Astrocyte (in vitro differentiated cells and primary cell): ENCODE results near the gene NUMA1. TPM values are rescaled to one million over a fixed set of nuclear protein-coding genes. Genes with fewer than 3 reads are reported as not detected.

Experiments used
- DNase-seq: peaks from one replicate; pipeline ENCODE4 v3.0.0-alpha.2; 2010; ENCODE audit warnings: low read depth
- FAIRE-seq: peaks from 2 replicates; lab custom pipeline; 2011; peaks lifted over from hg19 to GRCh38; lab: Jason Lieb, UNC
- H2AFZ ChIP-seq: 2 replicates; pipeline ENCODE4 v1.6.0; 2012; ENCODE audit warnings: low read depth, low read length, inconsistent platforms
- H3K27ac ChIP-seq: 2 replicates; pipeline ENCODE4 v1.5.1; 2011; ENCODE audit warnings: low read depth, low read length, inconsistent platforms
- H3K27me3 ChIP-seq: 2 replicates; pipeline ENCODE4 v1.6.0; 2011; ENCODE audit warnings: low read length, inconsistent platforms; ENCODE audit not compliant: insufficient read depth
- H3K36me3 ChIP-seq: 2 replicates; pipeline ENCODE4 v1.5.1; 2011; ENCODE audit warnings: low read length, inconsistent platforms; ENCODE audit not compliant: insufficient read depth
- H3K4me1 ChIP-seq: 2 replicates; pipeline ENCODE4 v1.5.1; 2011; ENCODE audit warnings: low read length, inconsistent platforms; ENCODE audit not compliant: insufficient read depth
- H3K4me2 ChIP-seq: 2 replicates; pipeline ENCODE4 v1.6.0; 2012; ENCODE audit warnings: low read length, inconsistent platforms
- H3K4me3 ChIP-seq: 2 replicates; pipeline ENCODE4 v1.5.1; 2011; ENCODE audit warnings: low read depth, mild to moderate bottlenecking, low read length, inconsistent platforms; ENCODE audit not compliant: insufficient read depth
- H3K79me2 ChIP-seq: 2 replicates; pipeline ENCODE4 v1.6.0; 2012; ENCODE audit warnings: mild to moderate bottlenecking, low read length, inconsistent platforms; ENCODE audit not compliant: insufficient read depth
- H3K9ac ChIP-seq: 2 replicates; pipeline ENCODE4 v1.6.0; 2012; ENCODE audit warnings: mild to moderate bottlenecking, low read length, inconsistent platforms
- H3K9me3 ChIP-seq: 2 replicates; pipeline ENCODE4 v1.5.1; 2012; ENCODE audit warnings: low read depth, mild to moderate bottlenecking, low read length, inconsistent platforms; ENCODE audit not compliant: insufficient read depth
- H4K20me1 ChIP-seq: 2 replicates; pipeline ENCODE4 v1.6.0; 2012; ENCODE audit warnings: low read length, inconsistent platforms; ENCODE audit not compliant: insufficient read depth
- H3K27ac Mint-ChIP-seq: one replicate; pipeline ENCODE4 v1.8.0; 2021; ENCODE audit warnings: mild to moderate bottlenecking, mixed read lengths; ENCODE audit not compliant: unreplicated experiment
- H3K27me3 Mint-ChIP-seq: one replicate; pipeline ENCODE4 v1.8.0; 2021; ENCODE audit warnings: low read depth, mixed read lengths; ENCODE audit not compliant: unreplicated experiment
- H3K36me3 Mint-ChIP-seq: one replicate; pipeline ENCODE4 v1.8.0; 2021; ENCODE audit warnings: low read depth, mixed read lengths; ENCODE audit not compliant: unreplicated experiment
- H3K4me1 Mint-ChIP-seq: one replicate; pipeline ENCODE4 v1.8.0; 2021; ENCODE audit warnings: low read depth, mixed read lengths; ENCODE audit not compliant: unreplicated experiment
- H3K4me3 Mint-ChIP-seq: one replicate; pipeline ENCODE4 v1.8.0; 2021; ENCODE audit warnings: mild to moderate bottlenecking, moderate library complexity, mixed read lengths; ENCODE audit not compliant: unreplicated experiment
- H3K9me3 Mint-ChIP-seq: one replicate; pipeline ENCODE4 v1.8.0; 2021; ENCODE audit warnings: mild to moderate bottlenecking, mixed read lengths; ENCODE audit not compliant: unreplicated experiment
- EZH2 ChIP-seq: IDR thresholded peaks from 2 replicates; pipeline ENCODE4 v1.6.1; 2012; ENCODE audit warnings: mild to moderate bottlenecking, low read length, inconsistent platforms; ENCODE audit not compliant: insufficient read depth
- total RNA-seq: library from RNA; stranded (reverse); gene quantifications from 2 replicates; pipeline ENCODE4 v1.2.1, GENCODE V29; 2021
- TF ChIP-seq, protein P1 (sequence below): IDR thresholded peaks from 2 replicates; pipeline ENCODE4 v1.5.1; 2011; ENCODE audit warnings: low read depth, mild to moderate bottlenecking, inconsistent platforms, low read length, moderate library complexity; ENCODE audit not compliant: insufficient read depth

Gene NUMA1
- total RNA-seq, 1 donor from 2014 or later: 111 TPM

DNA sequence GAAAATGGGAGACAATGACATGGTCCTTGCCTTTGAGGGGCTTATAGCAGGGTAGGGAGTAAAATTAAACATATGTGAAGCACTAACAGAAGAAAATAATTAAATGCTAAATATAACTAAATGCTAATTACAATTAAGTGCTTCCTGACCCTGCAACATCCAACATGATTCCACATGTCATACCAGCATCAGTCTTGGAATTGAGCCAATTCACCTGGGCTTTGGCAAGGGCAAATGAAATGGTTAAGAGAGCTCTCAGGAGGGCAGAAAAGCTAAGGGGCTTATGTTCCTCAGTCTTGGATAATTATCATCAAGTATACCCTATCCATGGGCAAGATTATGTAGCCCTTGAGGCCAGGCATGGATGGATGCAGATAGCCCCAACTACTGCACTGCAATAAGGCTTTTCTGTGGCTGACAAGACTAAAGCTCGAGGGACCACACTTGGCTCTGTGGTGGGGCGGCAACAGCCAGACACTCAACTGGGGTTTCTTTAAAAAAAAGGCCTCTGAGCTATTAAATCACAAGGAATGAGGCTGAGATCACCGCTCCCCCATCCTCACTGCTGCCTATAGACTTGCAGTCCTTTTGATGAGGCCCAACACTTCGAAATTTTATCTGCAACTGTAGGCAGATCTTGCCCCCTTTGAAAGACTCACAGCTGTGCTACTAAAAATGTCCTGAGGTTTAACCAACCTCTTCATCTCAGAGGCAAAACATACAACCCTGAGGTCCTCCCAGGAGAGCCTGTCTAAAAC is 42.6 kb downstream of the NUMA1 start:
- H3K4me1 Mint-ChIP-seq: peaks cover 15% of the 10 kb centered on the region
- no peak overlapping the region for H2AFZ ChIP-seq
- peak overlapping the region; percentile 99 for H3K4me2 ChIP-seq
- H3K27me3 Mint-ChIP-seq: no peaks in the 10 kb centered on the region
- peaks cover 9% of the 10 kb centered on the region for H3K36me3 ChIP-seq
- H3K79me2 ChIP-seq: peaks cover 92% of the 10 kb centered on the region
- no peaks in the 10 kb centered on the region for H3K9me3 Mint-ChIP-seq
- no peak for DNase-seq
- peaks cover 65% of the 10 kb centered on the region for H4K20me1 ChIP-seq
- TF ChIP-seq, protein P1, sequence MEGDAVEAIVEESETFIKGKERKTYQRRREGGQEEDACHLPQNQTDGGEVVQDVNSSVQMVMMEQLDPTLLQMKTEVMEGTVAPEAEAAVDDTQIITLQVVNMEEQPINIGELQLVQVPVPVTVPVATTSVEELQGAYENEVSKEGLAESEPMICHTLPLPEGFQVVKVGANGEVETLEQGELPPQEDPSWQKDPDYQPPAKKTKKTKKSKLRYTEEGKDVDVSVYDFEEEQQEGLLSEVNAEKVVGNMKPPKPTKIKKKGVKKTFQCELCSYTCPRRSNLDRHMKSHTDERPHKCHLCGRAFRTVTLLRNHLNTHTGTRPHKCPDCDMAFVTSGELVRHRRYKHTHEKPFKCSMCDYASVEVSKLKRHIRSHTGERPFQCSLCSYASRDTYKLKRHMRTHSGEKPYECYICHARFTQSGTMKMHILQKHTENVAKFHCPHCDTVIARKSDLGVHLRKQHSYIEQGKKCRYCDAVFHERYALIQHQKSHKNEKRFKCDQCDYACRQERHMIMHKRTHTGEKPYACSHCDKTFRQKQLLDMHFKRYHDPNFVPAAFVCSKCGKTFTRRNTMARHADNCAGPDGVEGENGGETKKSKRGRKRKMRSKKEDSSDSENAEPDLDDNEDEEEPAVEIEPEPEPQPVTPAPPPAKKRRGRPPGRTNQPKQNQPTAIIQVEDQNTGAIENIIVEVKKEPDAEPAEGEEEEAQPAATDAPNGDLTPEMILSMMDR: no peak
- no peak for TF ChIP-seq EZH2
- no peak overlapping the region for H3K27ac ChIP-seq
- H3K27ac Mint-ChIP-seq: peak overlapping the region; percentile 41
- no peak for FAIRE-seq
- H3K9ac ChIP-seq: peak overlapping the region; percentile 95
- no peak overlapping the region for H3K4me3 Mint-ChIP-seq
- no peaks in the 10 kb centered on the region for H3K27me3 ChIP-seq
- peaks cover 43% of the 10 kb centered on the region for H3K4me1 ChIP-seq
- peaks cover 7% of the 10 kb centered on the region for H3K36me3 Mint-ChIP-seq
- no peaks in the 10 kb centered on the region for H3K9me3 ChIP-seq
- no peak overlapping the region for H3K4me3 ChIP-seq

DNA sequence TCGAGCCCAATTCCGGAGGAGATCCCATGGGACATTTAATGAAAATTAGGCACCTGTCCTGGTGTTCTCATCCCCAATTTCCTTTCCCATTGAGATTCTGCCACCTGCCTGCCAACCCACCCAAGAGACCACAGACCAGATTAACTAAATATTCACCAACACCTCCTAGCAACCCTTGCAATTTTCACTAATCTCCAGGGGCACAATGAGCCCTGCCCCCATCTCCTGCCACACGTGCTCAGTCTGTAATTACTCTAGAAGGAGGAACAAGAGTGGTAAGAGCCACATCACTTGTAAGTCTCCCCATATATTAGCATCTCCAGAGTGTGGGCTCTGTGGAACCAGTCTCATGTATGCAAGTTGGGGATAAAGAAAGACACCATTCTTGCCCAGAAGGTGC is 43.7 kb downstream of the NUMA1 start:
- Histone ChIP-seq H3K9me3 (no peaks in the 10 kb centered on the region), H3K27me3 (no peaks in the 10 kb centered on the region), H2AFZ (no peak overlapping the region), H3K27ac (no peak overlapping the region), H4K20me1 (peaks cover 65% of the 10 kb centered on the region), H3K36me3 (peaks cover 17% of the 10 kb centered on the region), H3K4me3 (no peak overlapping the region), H3K4me2 (no peak overlapping the region), H3K79me2 (peaks cover 93% of the 10 kb centered on the region), H3K9ac (no peak overlapping the region), H3K4me1 (peaks cover 33% of the 10 kb centered on the region)
- H3K27ac Mint-ChIP-seq: no peak overlapping the region
- no peak for FAIRE-seq
- TF ChIP-seq EZH2: no peak
- TF ChIP-seq, protein P1: no peak
- H3K4me1 Mint-ChIP-seq: peaks cover 6% of the 10 kb centered on the region
- peaks cover 7% of the 10 kb centered on the region for H3K36me3 Mint-ChIP-seq
- H3K27me3 Mint-ChIP-seq: no peaks in the 10 kb centered on the region
- H3K4me3 Mint-ChIP-seq: no peak overlapping the region
- DNase-seq: no peak
- H3K9me3 Mint-ChIP-seq: no peaks in the 10 kb centered on the region

DNA sequence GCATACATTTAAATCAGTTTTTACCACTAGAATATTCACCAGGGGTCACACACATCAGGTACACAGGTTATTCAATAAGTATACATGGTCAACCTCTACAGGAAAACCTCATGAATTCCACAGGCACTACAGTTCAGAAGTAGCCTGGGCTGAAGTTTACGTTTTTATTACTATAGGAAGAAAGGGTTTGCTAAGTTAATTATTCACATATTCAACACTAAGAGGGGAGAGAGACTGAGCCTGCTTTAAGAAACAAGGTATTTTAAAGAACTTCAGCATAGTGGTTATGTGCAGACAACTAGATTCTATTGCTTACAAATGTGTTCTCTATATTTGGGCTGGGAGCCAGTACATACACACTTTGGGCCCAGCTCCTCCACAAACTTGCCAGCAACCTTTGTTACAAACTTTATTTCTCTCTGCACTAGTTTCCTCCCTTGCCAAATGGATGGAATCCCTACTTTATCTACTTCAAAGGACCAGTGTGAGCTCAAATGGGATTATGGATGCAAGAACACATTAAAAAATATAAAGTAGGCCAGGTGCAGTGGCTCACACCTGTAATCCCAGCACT is 49.8 kb downstream of the NUMA1 start:
- no peak overlapping the region for H3K4me3 Mint-ChIP-seq
- no peak for TF ChIP-seq EZH2
- TF ChIP-seq, protein P1: no peak
- peaks cover 2% of the 10 kb centered on the region for H3K4me1 ChIP-seq
- no peak overlapping the region for H2AFZ ChIP-seq
- no peaks in the 10 kb centered on the region for H3K9me3 Mint-ChIP-seq
- no peak for DNase-seq
- H3K27ac ChIP-seq: no peak overlapping the region
- H3K4me2 ChIP-seq: no peak overlapping the region
- FAIRE-seq: no peak
- H3K36me3 Mint-ChIP-seq: peaks cover 5% of the 10 kb centered on the region
- H3K4me1 Mint-ChIP-seq: peaks cover 8% of the 10 kb centered on the region
- no peak overlapping the region for H3K27ac Mint-ChIP-seq
- H3K79me2 ChIP-seq: peaks cover 82% of the 10 kb centered on the region
- no peaks in the 10 kb centered on the region for H3K27me3 ChIP-seq
- H3K36me3 ChIP-seq: peaks cover 40% of the 10 kb centered on the region
- H3K9ac ChIP-seq: no peak overlapping the region
- H3K4me3 ChIP-seq: no peak overlapping the region
- H3K9me3 ChIP-seq: no peaks in the 10 kb centered on the region
- no peaks in the 10 kb centered on the region for H3K27me3 Mint-ChIP-seq
- H4K20me1 ChIP-seq: peaks cover 64% of the 10 kb centered on the region
